Stimulated activated CD4-positive, alpha-beta T cell treated with anti-CD3 and anti-CD28 coated beads, Interleukin-2, amount 100 ng/mL, for 4 hours (primary cell): ENCODE measurements around the gene ECE1.
"Not testable (repeated sequence)": the region's sequence is repeated elsewhere in the genome, so short reads cannot be mapped to it uniquely, and the experiment has no call there.

Experiments used
- DNase-seq: peaks from one replicate; pipeline ENCODE4 v3.0.0-alpha.2; 2020; ENCODE audit warnings: low read depth

The ECE1 gene

GRCh38 chr1:21249940-21250493 lies 40.2 kb downstream of the ECE1 start:
- no peak for DNase-seq

- no peak for DNase-seq
Observed at GRCh38 chr1:21247892-21248715, 42.2 kb downstream of the ECE1 start.

- DNase-seq, result no peak
Observed at GRCh38 chr1:21246905-21247642, 43.2 kb downstream of the ECE1 start.

- DNase-seq, result no peak
Observed at GRCh38 chr1:21245688-21246229, 44.5 kb downstream of the ECE1 start.

- no peak for DNase-seq
Observed at GRCh38 chr1:21244986-21245687, 45.1 kb downstream of the ECE1 start.

- no peak for DNase-seq
Observed at GRCh38 chr1:21244154-21244553, 46.1 kb downstream of the ECE1 start.

GRCh38 chr1:21242846-21243245 lies 47.4 kb downstream of the ECE1 start:
- DNase-seq, result no peak

GRCh38 chr1:21241771-21242581 lies 48.3 kb downstream of the ECE1 start:
- no peak for DNase-seq

GRCh38 chr1:21240706-21241105 lies 49.6 kb downstream of the ECE1 start:
- no peak for DNase-seq

- DNase-seq, result no peak
Observed at GRCh38 chr1:21239221-21239620, 51.0 kb downstream of the ECE1 start.

GRCh38 chr1:21238141-21238800 lies 52.0 kb downstream of the ECE1 start:
- no peak for DNase-seq

- DNase-seq, result no peak
Observed at GRCh38 chr1:21237446-21238088, 52.7 kb downstream of the ECE1 start.

GRCh38 chr1:21236178-21236577 lies 54.1 kb downstream of the ECE1 start:
- no peak for DNase-seq

GRCh38 chr1:21234779-21235178 lies 55.5 kb downstream of the ECE1 start:
- DNase-seq, result no peak

GRCh38 chr1:21233490-21233889 lies 56.8 kb downstream of the ECE1 start:
- DNase-seq, result no peak

- DNase-seq, result no peak
Observed at GRCh38 chr1:21232044-21232443, 58.2 kb downstream of the ECE1 start.

GRCh38 chr1:21229246-21230000 lies 60.8 kb downstream of the ECE1 start:
- DNase-seq, result no peak

GRCh38 chr1:21228224-21228623 lies 62.0 kb downstream of the ECE1 start:
- not testable (repeated sequence) for DNase-seq

- no peak for DNase-seq
Observed at GRCh38 chr1:21225065-21225464, 65.2 kb downstream of the ECE1 start.

GRCh38 chr1:21220815-21221214 lies 69.4 kb downstream of the ECE1 start:
- no peak for DNase-seq
